Testis (tissue), 2 donors: ENCODE data around the gene PDK2.

Experiments used
- CTCF ChIP-seq, 3 experiments: fragments of 450-650 bp in 2 of 3; fragments of 200-600 bp in 1 of 3; sonication (generic) in 1 of 3; IDR thresholded peaks; one replicate each; pipeline ENCODE4 v1.5.1; 2016 to 2019; ENCODE audit warnings: antibody characterized with exemption in 3 of 3, mild to moderate bottlenecking in 2 of 3, moderate library complexity in 1 of 3
- POLR2A ChIP-seq: fragments of 450-650 bp; IDR thresholded peaks from one replicate; pipeline ENCODE4 v1.6.1; 2017; ENCODE audit warnings: antibody characterized with exemption, mild to moderate bottlenecking, moderate library complexity

- no peak for TF ChIP-seq POLR2A
- no peak for TF ChIP-seq CTCF (IDR thresholded peaks at IDR 0.05)
These were observed 5.1 kb upstream of the PDK2 start for GRCh38 chr17:50090071-50090470.
